Activated effector memory CD4-positive, alpha-beta T cell treated with anti-CD3 and anti-CD28 coated beads, Interleukin-2, amount 50 U/mL, for 16 hours (primary cell): Measurements from ENCODE around the gene UMODL1.

ENCODE experiments used
- DNase-seq: peaks from one replicate; pipeline ENCODE4 v3.0.0-alpha.2; 2020

UMODL1 gene

GRCh38 chr21:42120101-42120902, 49.2 kb downstream of the UMODL1 start:
- DNase-seq = no peak

- DNase-seq = no peak
These were observed 49.9 kb downstream of the UMODL1 start for GRCh38 chr21:42120903-42121535.

- DNase-seq = no peak
These were observed 50.7 kb downstream of the UMODL1 start for GRCh38 chr21:42121794-42122193.

- no peak for DNase-seq
These were observed 51.3 kb downstream of the UMODL1 start for GRCh38 chr21:42122398-42122797.

- no peak for DNase-seq
These were observed 51.7 kb downstream of the UMODL1 start for GRCh38 chr21:42122808-42123207.

- DNase-seq = no peak
These were observed 52.2 kb downstream of the UMODL1 start for GRCh38 chr21:42123219-42123908.

GRCh38 chr21:42124081-42124480, 53.0 kb downstream of the UMODL1 start:
- DNase-seq = no peak

GRCh38 chr21:42124826-42125570, 53.9 kb downstream of the UMODL1 start:
- DNase-seq = no peak

- DNase-seq = no peak
These were observed 54.7 kb downstream of the UMODL1 start for GRCh38 chr21:42125571-42126544.

GRCh38 chr21:42127164-42128150, 56.3 kb downstream of the UMODL1 start:
- DNase-seq = no peak

- no peak for DNase-seq
These were observed 58.5 kb downstream of the UMODL1 start for GRCh38 chr21:42129300-42130266.

- no peak for DNase-seq
These were observed 59.3 kb downstream of the UMODL1 start for GRCh38 chr21:42130441-42130840.

- DNase-seq = no peak
These were observed 61.1 kb downstream of the UMODL1 start for GRCh38 chr21:42132183-42132582.

GRCh38 chr21:42133131-42133530, 62.0 kb downstream of the UMODL1 start:
- no peak for DNase-seq

- DNase-seq = no peak
These were observed 64.4 kb downstream of the UMODL1 start for GRCh38 chr21:42135386-42136052.

GRCh38 chr21:42137191-42137904, 66.2 kb downstream of the UMODL1 start:
- DNase-seq = no peak

- DNase-seq = no peak
These were observed 69.2 kb downstream of the UMODL1 start for GRCh38 chr21:42140196-42140934.
